LNCaP clone FGC (cell line): Measurements from ENCODE around the gene STK32B.

Experiments used
- DNase-seq: peaks from one replicate; pipeline ENCODE4 v3.0.0-alpha.2; 2011; ENCODE audit warnings: low read depth
- H3K4me3 ChIP-seq: 2 replicates; pipeline ENCODE4 v1.5.1; 2011; ENCODE audit warnings: mild to moderate bottlenecking, low read depth, low read length, control low read depth
- CTCF ChIP-seq: IDR thresholded peaks from 2 replicates; pipeline ENCODE4 v1.5.1; 2012; ENCODE audit warnings: mild to moderate bottlenecking; ENCODE audit not compliant: control insufficient read depth, insufficient read depth; ENCODE audit errors: extremely low read depth

The STK32B gene

GRCh38 chr4:5463936-5464650 lies 412.8 kb downstream of the STK32B start:
- H3K4me3 ChIP-seq, result no peak overlapping the region
- no peak for TF ChIP-seq CTCF
- no peak for DNase-seq

- no peak overlapping the region for H3K4me3 ChIP-seq
- TF ChIP-seq CTCF, result no peak
- DNase-seq, result no peak
Measured at GRCh38 chr4:5465529-5465928, 414.2 kb downstream of the STK32B start.

- DNase-seq, result no peak
- no peak for TF ChIP-seq CTCF
- no peak overlapping the region for H3K4me3 ChIP-seq
Measured at GRCh38 chr4:5465956-5466355, 414.7 kb downstream of the STK32B start.

- no peak for TF ChIP-seq CTCF
- DNase-seq, result no peak
Measured at GRCh38 chr4:5467111-5467510, 415.8 kb downstream of the STK32B start.

GRCh38 chr4:5469151-5469775 lies 418.0 kb downstream of the STK32B start:
- TF ChIP-seq CTCF, result 0 out of 2 replicates have a peak, but pooled peaks have one; percentile 11
- no peak overlapping the region for H3K4me3 ChIP-seq
- no peak for DNase-seq

More at GRCh38 chr4:5467111-5467510, 415.8 kb downstream of the STK32B start:
- no peak overlapping the region for H3K4me3 ChIP-seq

- no peak for TF ChIP-seq CTCF
- H3K4me3 ChIP-seq, result no peak overlapping the region
- DNase-seq, result no peak
Measured at GRCh38 chr4:5469861-5470260, 418.6 kb downstream of the STK32B start.
